Loucy (cell line): ENCODE measurements around the gene PARD3B.

Experiments
- H2AFZ ChIP-seq: fragments of 200-600 bp; sonication (generic); 2 replicates; pipeline ENCODE4 v1.6.0; 2016; ENCODE audit warnings: antibody characterized with exemption, mild to moderate bottlenecking, low read length, moderate library complexity
- H3F3A ChIP-seq: fragments of 200-600 bp; 2 replicates; pipeline ENCODE4 v1.6.0; 2016; ENCODE audit warnings: antibody characterized with exemption, low read depth, mild to moderate bottlenecking
- H3K27me3 ChIP-seq: fragments of 200-600 bp; sonication (generic); 2 replicates; pipeline ENCODE4 v1.6.1; 2014; ENCODE audit warnings: low read length, mild to moderate bottlenecking; ENCODE audit not compliant: insufficient read depth, poor library complexity, severe bottlenecking
- H3K36me3 ChIP-seq: fragments of 200-600 bp; sonication (generic); 2 replicates; pipeline ENCODE4 v1.6.1; 2016; ENCODE audit warnings: low read length; ENCODE audit not compliant: insufficient read depth
- H3K4me1 ChIP-seq: fragments of 200-600 bp; sonication (generic); 2 replicates; pipeline ENCODE4 v1.5.1; 2014; ENCODE audit warnings: low read length, mild to moderate bottlenecking; ENCODE audit not compliant: insufficient read depth, poor library complexity, severe bottlenecking
- H3K4me2 ChIP-seq: fragments of 200-600 bp; sonication (generic); 2 replicates; pipeline ENCODE4 v1.6.0; 2014; ENCODE audit warnings: antibody characterized with exemption, low read length, low read depth, mild to moderate bottlenecking; ENCODE audit not compliant: poor library complexity, severe bottlenecking
- H3K4me3 ChIP-seq: fragments of 200-600 bp; sonication (generic); 2 replicates; pipeline ENCODE4 v1.5.1; 2014; ENCODE audit warnings: low read length, mild to moderate bottlenecking, mixed read lengths; ENCODE audit not compliant: poor library complexity, severe bottlenecking
- H3K79me2 ChIP-seq: fragments of 200-600 bp; sonication (generic); 2 replicates; pipeline ENCODE4 v1.6.1; 2014; ENCODE audit warnings: low read length; ENCODE audit not compliant: insufficient read depth
- H3K9ac ChIP-seq: fragments of 200-600 bp; sonication (generic); 2 replicates; pipeline ENCODE4 v1.6.0; 2014; ENCODE audit warnings: mild to moderate bottlenecking, low read depth, low read length, moderate library complexity; ENCODE audit not compliant: poor library complexity, severe bottlenecking
- H3K9me2 ChIP-seq: fragments of 200-600 bp; sonication (generic); replicated peaks from 2 replicates; pipeline ENCODE4 v1.6.1; 2016; ENCODE audit warnings: low read depth, low read length, mixed read lengths
- H3K9me3 ChIP-seq: fragments of 200-600 bp; sonication (generic); 2 replicates; pipeline ENCODE4 v1.6.1; 2014; ENCODE audit warnings: mild to moderate bottlenecking, antibody characterized with exemption, low read length, low read depth; ENCODE audit not compliant: insufficient read depth
- H4K20me1 ChIP-seq: fragments of 200-600 bp; sonication (generic); 2 replicates; pipeline ENCODE4 v1.6.0; 2014; ENCODE audit warnings: antibody characterized with exemption, low read length, mild to moderate bottlenecking; ENCODE audit not compliant: insufficient read depth, poor library complexity, severe bottlenecking
- CTCF ChIP-seq: fragments of 200-600 bp; sonication (generic); conservative IDR thresholded peaks from 2 replicates; pipeline ENCODE4 v1.5.1; 2014; ENCODE audit warnings: mild to moderate bottlenecking, antibody characterized with exemption, low read length
- EZH2phosphoT487 ChIP-seq: fragments of 200-600 bp; IDR thresholded peaks from 2 replicates; pipeline ENCODE4 v1.6.1; 2018; ENCODE audit warnings: antibody characterized with exemption, mild to moderate bottlenecking, moderate library complexity, borderline replicate concordance

PARD3B gene

GRCh38 chr2:205510345-205510744 lies 965.1 kb downstream of the PARD3B start:
- H2AFZ ChIP-seq, result no peak overlapping the region
- no peaks in the 10 kb centered on the region for H3K9me3 ChIP-seq
- no peak overlapping the region for H3K4me2 ChIP-seq
- no peaks in the 10 kb centered on the region for H3K27me3 ChIP-seq
- no peaks in the 10 kb centered on the region for H3K4me1 ChIP-seq
- H3K4me3 ChIP-seq, result no peak overlapping the region
- H3K9ac ChIP-seq, result no peak overlapping the region
- no peaks in the 10 kb centered on the region for H3K36me3 ChIP-seq
- no peaks in the 10 kb centered on the region for H3K9me2 ChIP-seq
- H3K79me2 ChIP-seq, result no peaks in the 10 kb centered on the region
- TF ChIP-seq EZH2phosphoT487, result no peak
- TF ChIP-seq CTCF, result no peak
- H4K20me1 ChIP-seq, result no peaks in the 10 kb centered on the region
- H3F3A ChIP-seq, result no peaks in the 10 kb centered on the region

- no peaks in the 10 kb centered on the region for H3K79me2 ChIP-seq
- no peaks in the 10 kb centered on the region for H3F3A ChIP-seq
- H3K36me3 ChIP-seq, result no peaks in the 10 kb centered on the region
- H3K27me3 ChIP-seq, result no peaks in the 10 kb centered on the region
- H3K9me3 ChIP-seq, result no peaks in the 10 kb centered on the region
- H3K9me2 ChIP-seq, result no peaks in the 10 kb centered on the region
- no peak overlapping the region for H3K9ac ChIP-seq
- H3K4me1 ChIP-seq, result no peaks in the 10 kb centered on the region
- H3K4me3 ChIP-seq, result no peak overlapping the region
- TF ChIP-seq CTCF, result no peak
- H3K4me2 ChIP-seq, result no peak overlapping the region
- no peaks in the 10 kb centered on the region for H4K20me1 ChIP-seq
- peak overlapping the region; percentile 6; the same call in 1 of the 2 replicates for H2AFZ ChIP-seq
These were observed 965.9 kb downstream of the PARD3B start for GRCh38 chr2:205511221-205511620.

- Histone ChIP-seq H3K9me3 (no peaks in the 10 kb centered on the region), H3K9ac (no peak overlapping the region), H3K4me1 (no peaks in the 10 kb centered on the region), H3K36me3 (no peaks in the 10 kb centered on the region), H3F3A (no peaks in the 10 kb centered on the region), H3K27me3 (no peaks in the 10 kb centered on the region), H3K9me2 (no peaks in the 10 kb centered on the region), H4K20me1 (no peaks in the 10 kb centered on the region), H3K4me3 (no peak overlapping the region), H3K79me2 (no peaks in the 10 kb centered on the region), H3K4me2 (no peak overlapping the region), H2AFZ (peak overlapping the region; percentile 6; the same call in 1 of the 2 replicates)
- TF ChIP-seq CTCF (no peak), EZH2phosphoT487 (no peak)
These were observed 966.4 kb downstream of the PARD3B start for GRCh38 chr2:205511641-205512040.
